Measurements from ENCODE around the gene RABGAP1L. TPM values are rescaled to one million over a fixed set of nuclear protein-coding genes. Genes with fewer than 3 reads are reported as not detected.

Gene RABGAP1L
- total and polyA plus RNA-seq, 2 of the 8 experiments (the other 6 are each of a cell fraction or from before 2014, with no cell fraction given): 33.3 to 156 TPM

GRCh38 chr1:174160109-174160473 lies 771 bp downstream of the RABGAP1L start:
- FAIRE-seq (no peak), DNase-seq (ENCODE audit: low read depth in 1 of 2, low spot score in 2 of 2) (no peak)
- peak overlapping the region; percentile 78 to 94 (median 86) for H3K4me3 ChIP-seq (ENCODE audit: extremely low read depth in 1 of 4, insufficient read depth in 2 of 4, low read depth in 3 of 4, low read length in 4 of 4)
- H2BK12ac ChIP-seq (ENCODE audit: low read depth, low read length): no peak overlapping the region
- H2BK20ac ChIP-seq (ENCODE audit: low read length): no peak overlapping the region
- H3K18ac ChIP-seq (ENCODE audit: extremely low read depth, low read length): peak overlapping the region; percentile 41
- H3K79me2 ChIP-seq (ENCODE audit: control insufficient read depth in 1 of 2, insufficient read depth in 2 of 2, low read length in 2 of 2): peaks cover 0 to 16% of the 10 kb centered on the region in 2 experiments; a peak in 1 of 4 replicates
- H3K27me3 ChIP-seq (replicated peaks in 1 of 4; ENCODE audit: control insufficient read depth in 3 of 4, extremely low read depth in 1 of 4, insufficient read depth in 3 of 4, low read length in 3 of 4): no peaks in the 10 kb centered on the region
- CTCF ChIA-PET (ENCODE audit: partially characterized antibody): interaction anchor here (0.6 kb wide), 1 partner anchor 366 kb away, joined by 3 read pairs; no protein-coding TSS in a partner anchor
- H3K9ac ChIP-seq (replicated peaks in 1 of 4; ENCODE audit: extremely low read depth in 1 of 4, low read depth in 3 of 4, low read length in 3 of 4): peak overlapping the region in 3 of 4 experiments; percentile 75 to 83 (median 80); a peak in 6 of 7 replicates
- no peak overlapping the region for H3K56ac ChIP-seq (replicated peaks; ENCODE audit: insufficient read length, low read depth, low read length)
- 5% methylated on average over 14 of the region's 14 CpGs; no CpG with 5 or more reads in 1 of the 2 experiments for WGBS, 2 experiments (ENCODE audit: extremely low coverage in 1 of 2, insufficient coverage in 1 of 2, insufficient read length in 1 of 2, insufficient replicate concordance in 2 of 2, low coverage in 1 of 2, low lambda C conversion rate in 2 of 2, missing lambda C conversion rate in 1 of 2)
- H4K5ac ChIP-seq (ENCODE audit: insufficient read length, low read depth, low read length): no peak overlapping the region
- H3K14ac ChIP-seq (ENCODE audit: insufficient read length): no peak overlapping the region
- H3K4ac ChIP-seq (replicated peaks; ENCODE audit: insufficient read length, low read depth, low read length): no peak overlapping the region
- H3K23ac ChIP-seq (ENCODE audit: insufficient read length): no peak overlapping the region
- H3K9me3 ChIP-seq (ENCODE audit: insufficient read depth in 2 of 2, low read depth in 1 of 2, low read length in 1 of 2): no peaks in the 10 kb centered on the region
- H3K4me1 ChIP-seq (replicated peaks in 1 of 4; ENCODE audit: control insufficient read depth in 3 of 4, insufficient read depth in 4 of 4, low read length in 3 of 4): peaks cover 0 to 5% (median 4%) of the 10 kb centered on the region in 4 experiments; a peak in 4 of 7 replicates
- no peak overlapping the region for H4K91ac ChIP-seq (replicated peaks; ENCODE audit: insufficient read length, low read length)
- H2BK120ac ChIP-seq (replicated peaks; ENCODE audit: low read depth, low read length): no peak overlapping the region
- no peak overlapping the region for H2BK15ac ChIP-seq (ENCODE audit: low read length)
- peaks cover 9% of the 10 kb centered on the region; the same call in 1 of the 2 replicates for H3K23me2 ChIP-seq (ENCODE audit: low read depth, low read length)
- H2BK5ac ChIP-seq (ENCODE audit: low read depth, low read length): no peak overlapping the region
- peak overlapping the region; percentile 67 for H2AFZ ChIP-seq (ENCODE audit: low read length)
- POLR2A ChIA-PET (ENCODE audit: partially characterized antibody): interaction anchor here (0.6 to 1.8 kb wide), 4 partner anchors 10 to 294 kb away, joined by 3 to 6 read pairs (median 4); partner anchors contain the start of gene ZBTB37
- H3K79me1 ChIP-seq (ENCODE audit: low read depth, low read length): no peaks in the 10 kb centered on the region
- no peak overlapping the region for H2AK5ac ChIP-seq (ENCODE audit: low read depth, low read length)
- H3K27ac ChIP-seq (ENCODE audit: low read depth, low read length): 0 out of 2 replicates have a peak overlapping the region, but pooled peaks have one; percentile 83
- no peaks in the 10 kb centered on the region for H3K36me3 ChIP-seq (ENCODE audit: control insufficient read depth in 2 of 4, insufficient read depth in 4 of 4, low read length in 3 of 4)
- H4K20me1 ChIP-seq (replicated peaks in 1 of 2; ENCODE audit: control insufficient read depth in 1 of 2, insufficient read depth in 2 of 2, low read length in 2 of 2): no peaks in the 10 kb centered on the region
- no peak for TF ChIP-seq TCF12 (IDR thresholded peaks at IDR 0.05; ENCODE audit: low read depth, low read length)
- TF ChIP-seq ASH2L (IDR thresholded peaks at IDR 0.05; ENCODE audit: low read length): peak; percentile 52
- peak overlapping the region; percentile 89 to 98 for H3K4me2 ChIP-seq (ENCODE audit: insufficient read depth in 1 of 2, low read depth in 2 of 2, low read length in 2 of 2)
- H4K8ac ChIP-seq (ENCODE audit: extremely low read depth, insufficient read depth, low read length): peak overlapping the region; percentile 69; the same call in 1 of the 2 replicates

All from H1 (cell line).